NCI-H748 treated with DMSO at 0.1 percent for 48 hours (cell line): ENCODE results near the gene DR1.
"Not testable (repeated sequence)": the region's sequence is repeated elsewhere in the genome, so short reads cannot be mapped to it uniquely, and the experiment has no call there.

Source experiments
- DNase-seq: peaks from one replicate; lab custom pipeline; 2025; lab: John Stamatoyannopoulos, UW

Gene DR1

DNA sequence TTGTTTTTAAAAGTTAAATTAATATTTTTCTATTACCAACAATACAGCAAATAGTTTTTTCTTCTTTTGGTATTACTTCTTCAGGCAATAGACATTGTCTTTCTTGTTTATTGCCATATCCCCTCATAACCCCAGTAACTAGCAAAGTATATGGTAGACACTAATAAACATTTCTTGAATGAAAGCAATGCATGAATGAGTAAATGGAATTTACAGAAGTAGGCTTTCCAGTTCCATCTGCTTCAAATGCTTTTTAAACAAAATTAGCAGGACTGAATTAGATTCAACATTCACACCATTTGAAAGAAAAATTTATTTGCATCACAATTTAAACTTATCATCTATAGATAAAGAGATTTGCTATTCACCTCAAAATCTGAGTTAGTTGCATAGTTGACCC is 5.6 kb upstream of the DR1 start:
- DNase-seq = no peak

- DNase-seq = no peak
Measured at GRCh38 chr1:93344484-93344883, 1.2 kb upstream of the DR1 start.

GRCh38 chr1:93344886-93345632 is 648 bp upstream of the DR1 start:
- DNase-seq = no peak

DNA sequence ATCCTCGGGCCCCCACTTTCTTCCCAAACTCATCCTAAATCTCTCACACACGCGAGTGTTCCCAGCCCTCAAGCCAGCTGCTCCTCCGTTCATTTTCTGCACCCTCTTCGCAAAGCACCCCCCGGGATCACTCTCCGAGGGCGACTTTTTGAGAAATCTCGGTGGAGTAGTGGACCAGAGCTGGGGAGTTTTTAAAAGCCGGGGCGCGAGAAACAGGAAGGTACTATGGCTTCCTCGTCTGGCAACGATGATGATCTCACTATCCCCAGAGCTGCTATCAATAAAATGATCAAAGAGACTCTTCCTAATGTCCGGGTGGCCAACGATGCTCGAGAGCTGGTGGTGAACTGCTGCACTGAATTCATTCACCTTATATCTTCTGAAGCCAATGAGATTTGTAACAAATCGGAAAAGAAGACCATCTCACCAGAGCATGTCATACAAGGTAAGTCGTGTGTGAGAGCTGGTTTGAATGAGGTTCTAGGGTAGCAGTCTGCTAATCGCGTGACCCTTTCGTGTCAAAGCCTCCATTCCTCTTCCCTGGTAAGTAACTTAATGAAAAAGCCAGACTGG is 800 bp downstream of the DR1 start:
- DNase-seq = no peak

- no peak for DNase-seq
Measured at GRCh38 chr1:93347334-93347899, 1.7 kb downstream of the DR1 start.

- no peak for DNase-seq
Measured at GRCh38 chr1:93348104-93348728, 2.5 kb downstream of the DR1 start.

- no peak for DNase-seq
Measured at GRCh38 chr1:93349231-93350135, 3.8 kb downstream of the DR1 start.

DNA sequence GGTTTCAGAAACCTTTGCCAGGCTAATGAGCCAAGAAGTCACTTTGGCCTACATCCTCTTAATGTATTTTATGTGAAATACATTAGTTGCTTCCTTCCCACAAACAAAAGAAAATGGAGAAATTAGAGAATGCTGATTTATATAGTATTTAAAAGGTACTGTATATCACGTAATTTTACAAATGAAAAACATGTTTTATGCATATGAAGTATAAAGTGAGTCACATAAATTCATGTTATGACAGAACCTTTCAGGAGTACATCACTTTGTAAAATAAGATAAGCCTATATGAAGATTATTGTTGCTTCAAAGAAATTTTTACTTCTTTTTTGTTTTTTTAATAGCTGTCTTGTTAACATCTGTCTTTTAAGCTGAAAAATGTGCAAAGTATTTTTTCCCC is 4.6 kb downstream of the DR1 start:
- DNase-seq = no peak

- no peak for DNase-seq
Measured at GRCh38 chr1:93350875-93351274, 5.2 kb downstream of the DR1 start.

DNA sequence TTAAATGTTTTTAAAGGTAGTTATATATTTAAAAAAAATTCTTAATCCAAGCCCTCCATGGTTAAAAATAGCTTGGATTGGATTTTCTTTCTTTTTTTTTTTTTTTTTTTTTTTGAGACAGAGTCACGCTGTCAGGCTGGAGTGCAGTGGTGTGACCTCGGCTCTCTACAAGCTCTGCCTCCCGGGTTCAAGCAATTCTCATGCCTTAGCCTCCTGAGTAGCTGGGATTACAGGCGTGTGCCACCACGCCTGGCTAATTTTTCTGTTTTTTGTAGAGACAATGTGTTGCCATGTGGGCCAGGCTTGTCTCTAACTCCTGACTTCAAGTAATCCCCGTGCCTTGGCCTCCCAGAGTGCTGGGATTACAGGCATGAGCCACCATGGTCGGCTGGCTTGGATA is 5.6 kb downstream of the DR1 start:
- DNase-seq = not testable (repeated sequence)

DNA sequence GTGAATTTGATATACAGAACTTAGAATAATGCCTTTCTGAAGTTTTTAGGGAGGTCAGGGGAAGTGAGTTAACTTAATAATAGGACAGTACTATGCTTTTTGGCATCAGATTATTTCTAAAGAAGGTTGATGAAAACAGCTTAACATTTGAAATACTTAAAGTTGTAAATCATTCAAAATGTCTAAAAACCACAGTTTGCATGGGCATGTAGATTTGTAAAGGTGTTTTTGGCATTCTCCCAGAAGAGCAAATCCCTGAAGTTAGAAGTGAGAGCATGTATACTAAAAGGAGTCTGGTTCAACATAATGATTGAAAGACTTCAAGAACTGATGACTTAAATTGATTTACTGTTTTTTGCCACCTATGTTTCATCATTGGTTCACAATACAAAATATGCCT is 6.7 kb downstream of the DR1 start:
- no peak for DNase-seq

DNA sequence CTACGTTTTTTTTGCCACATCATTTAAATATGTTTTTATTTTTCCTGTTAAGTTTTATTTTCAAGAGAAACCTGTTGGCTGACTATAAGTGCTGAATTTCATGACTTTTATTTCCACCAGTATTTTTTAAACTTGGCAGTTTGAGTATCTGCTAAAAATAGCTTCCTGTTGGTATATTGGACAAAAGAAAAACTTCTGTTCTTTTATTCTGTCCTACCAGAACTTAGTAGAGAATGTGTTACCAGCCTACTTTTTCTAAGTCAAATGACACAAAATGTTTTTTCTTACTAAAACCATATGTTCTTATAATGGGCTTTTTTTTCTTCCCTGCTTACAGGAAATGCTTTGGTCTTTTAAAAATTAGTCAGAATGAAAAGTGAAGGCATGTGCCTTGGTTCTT is 7.6 kb downstream of the DR1 start:
- no peak for DNase-seq

GRCh38 chr1:93354749-93355148 is 9.0 kb downstream of the DR1 start:
- DNase-seq = no peak

DNA sequence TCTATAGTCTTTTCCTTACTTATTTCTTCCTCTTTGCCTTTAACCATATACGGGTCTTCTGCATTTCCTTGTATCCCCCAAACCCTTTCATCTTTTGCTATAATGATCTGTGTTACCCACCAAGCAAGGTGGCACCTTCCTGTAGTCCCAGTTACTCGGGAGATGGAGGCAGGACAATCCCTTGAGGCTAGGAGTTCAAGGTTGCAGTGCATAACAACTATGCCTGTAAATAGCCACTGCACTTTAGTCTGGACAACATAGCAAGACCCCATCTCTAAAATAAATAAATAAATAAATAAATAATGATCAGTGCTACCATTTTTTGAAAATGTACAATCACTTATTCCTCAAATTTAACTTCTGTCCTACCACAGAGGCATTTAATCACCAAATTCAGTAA is 11.5 kb downstream of the DR1 start:
- DNase-seq = no peak

DNA sequence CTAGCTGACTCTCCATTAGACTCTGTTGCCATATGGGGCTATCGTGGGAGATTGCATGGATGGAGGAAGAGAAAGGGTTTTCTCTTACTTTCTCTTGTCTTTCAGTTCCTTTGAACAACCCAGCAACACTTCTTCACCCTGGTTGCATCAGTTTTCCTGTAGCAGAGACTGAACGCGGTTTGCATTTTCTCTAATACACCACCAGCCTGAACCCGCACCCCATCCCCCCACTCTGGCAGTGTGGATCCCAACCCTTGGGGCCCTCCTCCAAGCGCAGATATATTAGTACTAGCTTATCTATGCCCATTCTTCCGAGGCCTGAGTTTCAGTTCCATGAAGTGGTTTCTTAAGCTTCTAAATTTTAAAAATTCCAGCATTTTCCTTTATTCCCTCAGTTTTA is 12.6 kb downstream of the DR1 start:
- DNase-seq = no peak

DNA sequence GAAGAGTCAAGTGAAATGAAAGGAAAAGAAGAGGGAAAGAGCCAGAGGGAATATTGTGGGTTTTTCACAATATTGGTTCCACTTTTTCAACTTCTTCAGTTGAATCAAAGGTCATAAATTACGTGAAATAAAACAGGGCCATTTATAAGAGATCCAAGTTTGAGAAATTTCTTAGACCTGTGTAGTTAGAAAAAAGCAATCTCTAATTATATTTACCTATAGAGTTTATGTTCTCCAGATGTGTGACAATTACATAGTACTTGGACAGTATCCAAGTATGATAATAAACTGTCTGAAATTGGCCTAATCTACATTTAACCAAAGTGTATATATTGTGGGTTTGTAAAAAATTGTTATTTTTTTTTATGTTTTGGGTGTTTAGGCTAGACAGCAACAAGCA is 14.4 kb downstream of the DR1 start:
- no peak for DNase-seq

DNA sequence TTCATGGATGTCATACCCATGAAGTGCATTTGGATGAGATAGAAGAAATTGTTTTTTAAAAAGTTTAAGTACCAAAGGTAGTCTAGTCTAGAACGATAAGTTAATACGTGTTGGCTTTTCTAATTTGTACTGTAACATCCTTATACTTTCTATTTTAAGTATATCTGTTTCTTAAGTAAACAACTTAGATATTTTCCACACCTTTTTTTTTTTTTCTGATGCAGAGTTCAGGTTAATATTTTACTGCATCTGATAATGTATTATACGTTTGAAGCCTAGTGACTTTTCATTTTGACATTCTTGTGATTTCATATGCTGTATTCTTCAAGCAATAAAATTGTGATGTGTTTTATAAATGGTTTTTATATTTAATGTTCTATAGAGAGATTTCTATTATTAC is 16.5 kb downstream of the DR1 start:
- no peak for DNase-seq

DNA sequence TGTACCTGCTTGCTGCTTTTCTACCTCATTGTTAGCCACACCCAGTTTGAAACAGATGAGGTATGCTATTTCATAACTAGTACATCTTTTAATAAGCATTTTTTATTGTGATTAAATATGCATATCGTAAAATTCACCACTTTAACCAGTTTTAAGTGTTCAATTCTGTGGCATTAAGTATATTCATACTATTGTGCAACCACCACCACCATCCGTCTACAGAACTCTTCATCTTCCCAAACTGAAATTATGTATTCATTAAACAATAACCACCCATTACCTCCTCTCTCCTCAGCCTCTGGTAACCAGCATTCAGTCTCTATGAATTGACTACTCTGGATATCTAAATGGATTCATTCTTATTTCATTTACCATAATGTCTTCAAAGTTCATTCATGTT is 20.1 kb downstream of the DR1 start:
- DNase-seq = no peak

- no peak for DNase-seq
Measured at GRCh38 chr1:93369734-93370133, 24.0 kb downstream of the DR1 start.

GRCh38 chr1:93374334-93375106 is 28.8 kb downstream of the DR1 start:
- no peak for DNase-seq

DNA sequence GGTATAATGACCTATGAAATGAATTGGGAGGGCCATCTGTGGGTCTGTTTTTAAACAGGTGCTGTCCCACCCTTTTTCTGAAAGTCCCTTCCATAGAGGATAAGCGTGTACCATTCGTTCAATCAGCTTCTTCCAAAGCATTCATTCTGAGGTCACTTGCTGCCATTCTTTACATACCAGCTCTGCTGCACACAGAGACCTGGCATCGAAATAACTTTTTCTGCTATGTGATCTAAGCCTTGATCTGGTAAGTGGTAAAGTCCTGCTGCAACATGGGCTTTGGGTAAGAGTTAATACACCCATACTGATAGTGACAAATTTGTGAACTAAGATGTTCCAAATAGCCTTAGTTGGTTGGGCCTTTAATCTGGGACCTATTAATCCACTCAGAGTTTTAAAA is 38.9 kb downstream of the DR1 start:
- DNase-seq = no peak
